Pancreas (tissue), 10 donors: Measurements from ENCODE around the gene RBBP5. TPM values are rescaled to one million over a fixed set of nuclear protein-coding genes. Genes with fewer than 3 reads are reported as not detected.

Source experiments
- ATAC-seq, 4 donors: fragments of 200-7000 bp; cut with Tn5 transposase; one replicate each; pipeline versions ENCODE4 v1.8.0 to v1.9.1; 2020; ENCODE audit warnings: mild to moderate bottlenecking in 4 of 4, moderate library complexity in 4 of 4
- DNase-seq, 6 donors: peaks; one replicate each; pipeline ENCODE4 v3.0.0-alpha.2; 2020
- FAIRE-seq: peaks from 2 replicates; lab custom pipeline; 2012; peaks lifted over from hg19 to GRCh38; lab: Jason Lieb, UNC
- H3K27ac ChIP-seq, 4 donors: fragments of 200-600 bp; sonication (generic); 1 replicate in 3 of 4; 2 replicates in 1 of 4; pipeline versions ENCODE4 v1.5.0 to v1.8.0; 2020
- H3K27me3 ChIP-seq, 4 donors: fragments of 200-600 bp; one replicate each; pipeline ENCODE4 v1.8.0; 2021
- H3K36me3 ChIP-seq, 3 donors: fragments of 200-600 bp; sonication (generic) in 1 of 3; one replicate each; pipeline versions ENCODE4 v1.5.0 to v1.8.0; 2020 to 2021
- H3K4me1 ChIP-seq, 3 donors: fragments of 200-600 bp; one replicate each; pipeline ENCODE4 v1.8.0; 2021
- H3K4me3 ChIP-seq, 4 donors: fragments of 200-600 bp; sonication (generic) in 2 of 4; one replicate each; pipeline versions ENCODE4 v1.5.0 to v1.8.0; 2020 to 2021
- H3K9me3 ChIP-seq, 4 donors: fragments of 200-600 bp; one replicate each; pipeline ENCODE4 v1.8.0; 2021
- CTCF ChIP-seq, 4 donors: fragments of 200-600 bp; sonication (generic) in 3 of 4; IDR thresholded peaks; one replicate each; pipeline versions ENCODE4 v1.5.0 to v1.8.0; 2021; ENCODE audit warnings: antibody characterized with exemption in 4 of 4
- WGBS, 2 donors: extraction: QIAGEN DNeasy Blood & Tissue Kit; methylation state at CpG; one replicate each; pipeline ENCODE4 v1.1.7; 2013; 5-methylcytosine and 5-hydroxymethylcytosine counted together
- intact Hi-C, 3 donors: fragments of 100-400 bp; cut with DNase I; formaldehyde crosslinking; loops; one replicate each; pipeline versions ENCODE4 v1.11.1 to v1.14.2; 2022
- polyA plus RNA-seq, 2 donors: library from polyadenylated mRNA; stranded (reverse); fragments of 200-250 nt; gene quantifications; one replicate each; pipeline ENCODE4 v1.2.3, GENCODE V29; 2013
- total RNA-seq, 6 donors: library from RNA; stranded (reverse); fragmentation: NEBNext Ultra II Directional in 4 of 6; extraction: Animal tissue kit (Norgen Biotek cat#: 25700) in 4 of 6; gene quantifications; one replicate each; pipeline versions ENCODE4 v1.2.1 to v1.2.4, GENCODE V29; 2021 to 2023
- donor health status: healthy with polysubstance abuse.
- donor health status: DM: no; HTN: no; CAD: no; lungs with moderate emphysema.
- donor health status: DM: no; HTN: no; CAD: no.
- donor health status: control.
- donor health status: control.
- donor health status: Bipolar disorder and iron deficiency.
- donor health status: DM: yes; HTN: yes; CAD: no.
- donor health status: DM: no; HTN: no; CAD: no.
- donor health status: DM: no; HTN: no; CAD: no.
- donor health status: DM: yes; HTN: yes; CAD: no.

RBBP5 gene
- total and polyA plus RNA-seq, 8 donors = 3.0 to 10.9 (median 7.7) TPM

GRCh38 chr1:205044741-205045140 is 77.0 kb downstream of the RBBP5 start:
- 23 to 25% methylated on average over 5 of the region's 5 CpGs for WGBS, 2 donors
- ATAC-seq (no peak), DNase-seq (peak in 1 of 6 donors; percentile 14), FAIRE-seq (no peak)
- H3K4me1 ChIP-seq = no peaks in the 10 kb centered on the region
- intact Hi-C loops = no loop called here
- no peak overlapping the region for H3K4me3 ChIP-seq
- H3K27ac ChIP-seq = no peak overlapping the region
- TF ChIP-seq CTCF (IDR thresholded peaks at IDR 0.05) = no peak
- no peaks in the 10 kb centered on the region for H3K9me3 ChIP-seq
- H3K27me3 ChIP-seq = no peaks in the 10 kb centered on the region
- H3K36me3 ChIP-seq = no peaks in the 10 kb centered on the region

- Histone ChIP-seq H3K27ac (no peak overlapping the region), H3K4me3 (no peak overlapping the region), H3K27me3 (no peaks in the 10 kb centered on the region), H3K36me3 (no peaks in the 10 kb centered on the region), H3K9me3 (no peaks in the 10 kb centered on the region), H3K4me1 (no peaks in the 10 kb centered on the region)
- ATAC-seq (no peak), FAIRE-seq (no peak), DNase-seq (peak in 1 of 6 donors; percentile 9)
- TF ChIP-seq CTCF (IDR thresholded peaks at IDR 0.05) = no peak
- WGBS, 2 donors = 17 to 33% methylated on average over 4 of the region's 4 CpGs
- intact Hi-C loops = no loop called here
Observed at GRCh38 chr1:205043866-205044265, 77.9 kb downstream of the RBBP5 start.

- TF ChIP-seq CTCF (IDR thresholded peaks at IDR 0.05) = no peak
- FAIRE-seq (no peak), ATAC-seq (no peak), DNase-seq (no peak)
- WGBS, 2 donors = 11 to 14% methylated on average over 51 to 53 of the region's 53 CpGs
- Histone ChIP-seq H3K9me3 (no peaks in the 10 kb centered on the region), H3K4me3 (no peak within 1 kb of the TSS), H3K27ac (no peak within 1 kb of the TSS), H3K4me1 (no peaks in the 10 kb centered on the region), H3K27me3 (no peaks in the 10 kb centered on the region), H3K36me3 (no peaks in the 10 kb centered on the region)
- intact Hi-C loops = no loop called here
Observed at GRCh38 chr1:205042911-205043806, 78.6 kb downstream of the RBBP5 start, which contains the start of gene CNTN2. Gene CNTN2 (plus strand): TSS chr1:205043212. CDS start chr1:205053186, 9,974 bp downstream.

GRCh38 chr1:205041998-205042910 is 79.5 kb downstream of the RBBP5 start:
- TF ChIP-seq CTCF (IDR thresholded peaks at IDR 0.05) = no peak
- Histone ChIP-seq H3K27ac (no peak overlapping the region), H3K27me3 (no peaks in the 10 kb centered on the region), H3K36me3 (no peaks in the 10 kb centered on the region), H3K9me3 (no peaks in the 10 kb centered on the region), H3K4me1 (no peaks in the 10 kb centered on the region), H3K4me3 (no peak overlapping the region)
- WGBS, 2 donors = 50 to 55% methylated on average over 16 of the region's 16 CpGs
- intact Hi-C loops = no loop called here
- ATAC-seq (no peak), DNase-seq (no peak), FAIRE-seq (no peak)
